ENCODE measurements around the gene ZNF337.
"Not testable (repeated sequence)": the region's sequence is repeated elsewhere in the genome, so short reads cannot be mapped to it uniquely, and the experiment has no call there.

ZNF337 gene

DNA sequence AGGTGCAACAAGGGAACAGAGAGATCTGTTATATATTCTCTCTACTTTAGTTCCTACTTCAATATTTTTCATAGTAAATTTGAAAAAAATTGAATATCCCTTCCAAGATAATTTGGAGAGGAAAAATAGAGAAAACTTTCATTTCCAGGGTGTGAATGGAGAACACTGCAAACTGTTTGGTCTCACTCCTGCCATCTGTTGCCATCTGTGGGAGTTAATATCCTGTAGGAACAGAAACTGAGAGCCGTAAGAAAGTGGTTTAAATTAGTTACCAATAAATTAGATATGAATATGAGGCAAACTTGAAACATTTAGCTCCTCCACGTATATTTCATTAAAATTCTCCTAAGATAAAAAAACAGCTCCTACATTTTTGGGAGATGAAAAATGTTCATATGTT lies 4.2 kb downstream of the ZNF337 start:
- no peak for FAIRE-seq

DNA sequence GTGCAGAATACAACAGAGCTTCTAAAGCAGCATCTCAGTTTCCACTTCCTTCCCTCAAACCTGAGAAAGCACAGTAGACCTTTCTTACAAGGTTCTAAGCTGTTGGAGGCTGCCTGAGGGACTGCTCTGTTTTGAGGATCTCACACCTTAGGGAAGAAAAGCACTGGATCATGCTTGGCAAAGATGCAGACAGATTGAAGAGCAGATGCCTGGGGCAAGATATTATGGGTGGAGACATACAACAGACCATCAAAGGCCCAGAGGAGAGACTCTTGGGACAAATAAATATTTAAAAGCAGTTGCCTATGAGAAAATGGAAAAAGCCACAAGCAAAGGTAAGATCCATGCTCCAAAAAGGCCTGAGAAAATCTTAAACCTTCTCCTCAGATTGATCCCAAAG lies 6.2 kb downstream of the ZNF337 start:
- FAIRE-seq: no peak

DNA sequence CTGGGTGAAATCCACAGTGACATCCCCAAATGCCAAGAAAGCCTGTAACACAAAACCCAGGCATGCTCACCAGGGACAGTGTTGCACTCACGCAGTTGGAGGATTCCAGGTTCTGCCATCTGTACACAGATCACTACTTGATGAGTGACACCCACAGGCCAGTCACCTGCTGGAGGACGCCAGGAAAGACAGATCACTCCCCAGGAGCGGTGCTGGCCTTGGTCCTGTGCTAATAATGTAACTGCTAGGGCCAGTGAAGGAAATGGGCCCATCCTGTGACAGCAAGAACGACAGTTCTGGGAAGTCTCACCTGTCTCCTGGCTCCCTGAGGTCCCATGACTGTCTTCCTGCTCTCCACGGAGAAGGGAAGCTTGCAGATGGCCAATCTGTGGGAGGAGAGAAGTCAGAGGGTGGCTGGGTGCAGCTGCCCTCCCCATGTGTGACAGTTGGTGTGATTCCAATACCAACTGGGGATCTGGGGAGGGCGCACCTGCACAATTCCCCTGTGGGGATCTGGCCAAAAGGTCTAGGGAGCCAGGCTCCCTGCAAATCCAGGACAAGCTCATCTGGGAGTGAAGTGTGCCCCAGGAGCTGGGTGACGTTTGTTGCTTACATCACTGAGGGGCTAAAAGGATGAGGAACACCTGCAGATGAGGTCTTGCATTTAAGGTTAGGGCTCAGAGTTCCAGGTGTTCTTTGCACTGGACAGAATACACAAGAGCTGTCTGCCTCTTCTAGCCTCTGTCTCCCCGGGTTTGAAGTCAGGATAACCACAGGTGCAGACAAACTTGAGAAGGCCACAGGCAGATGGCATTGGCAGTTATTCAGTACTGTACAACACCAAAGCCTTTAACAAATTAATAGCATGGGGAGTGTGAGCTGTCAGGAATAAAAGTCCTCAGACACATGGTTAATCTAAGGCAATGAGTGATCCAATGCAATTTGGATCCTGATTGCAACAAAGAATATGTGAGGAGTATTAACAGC lies 10.3 kb downstream of the ZNF337 start:
- no peak for FAIRE-seq

DNA sequence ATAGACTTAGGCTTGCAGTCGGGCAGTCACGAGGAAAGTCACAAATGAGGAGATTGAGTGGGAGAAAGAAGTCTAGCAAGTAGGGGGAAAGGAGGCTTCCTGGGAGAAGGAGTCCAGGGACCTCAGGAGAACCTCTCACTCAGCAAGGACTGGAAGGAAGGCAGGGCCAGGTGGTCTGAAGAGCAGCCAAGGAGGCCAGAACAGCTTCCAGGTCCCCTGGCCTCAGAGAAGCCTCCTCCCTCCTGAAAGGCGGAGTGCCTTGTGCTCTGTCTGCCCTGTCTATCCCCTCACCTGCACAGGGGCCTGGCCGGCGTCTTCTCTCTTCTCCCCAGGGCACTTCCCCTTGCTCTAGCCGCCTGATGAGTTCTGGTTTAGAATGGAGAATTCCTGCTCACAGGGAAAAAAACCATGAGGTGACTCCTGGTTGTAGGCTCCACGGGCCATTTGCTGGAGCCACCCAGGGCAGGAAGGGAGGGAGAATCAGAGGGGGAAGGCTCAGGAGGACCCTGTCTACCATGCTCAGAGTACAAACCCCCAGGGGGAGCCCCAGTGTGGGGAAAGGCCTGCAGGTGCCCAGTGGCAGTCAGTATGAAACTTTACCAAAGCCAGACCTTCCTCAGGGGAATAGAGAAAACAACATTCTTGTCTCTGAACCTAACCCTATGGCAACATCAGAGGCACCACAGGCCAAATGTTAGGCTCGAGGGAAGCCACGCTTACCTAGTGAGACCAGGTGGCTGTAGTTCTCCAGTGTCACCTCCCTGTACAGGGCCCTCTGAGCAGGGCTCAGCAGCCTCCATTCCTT lies 11.2 kb downstream of the ZNF337 start:
- FAIRE-seq: no peak

DNA sequence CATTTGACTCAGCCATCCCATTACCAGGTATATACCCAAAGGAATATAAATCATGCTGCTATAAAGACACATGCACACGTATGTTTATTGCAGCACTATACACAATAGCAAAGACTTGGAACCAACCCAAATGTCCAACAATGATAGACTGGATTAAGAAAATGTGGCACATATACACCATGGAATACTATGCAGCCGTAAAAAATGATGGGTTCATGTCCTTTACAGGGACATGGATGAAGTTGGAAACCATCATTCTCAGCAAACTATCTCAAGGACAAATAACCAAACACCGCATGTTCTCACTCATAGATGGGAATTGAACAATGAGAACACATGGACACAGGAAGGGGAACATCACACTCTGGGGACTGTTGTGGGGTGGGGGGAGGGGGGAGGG lies 12.8 kb downstream of the ZNF337 start:
- not testable (repeated sequence) for FAIRE-seq

DNA sequence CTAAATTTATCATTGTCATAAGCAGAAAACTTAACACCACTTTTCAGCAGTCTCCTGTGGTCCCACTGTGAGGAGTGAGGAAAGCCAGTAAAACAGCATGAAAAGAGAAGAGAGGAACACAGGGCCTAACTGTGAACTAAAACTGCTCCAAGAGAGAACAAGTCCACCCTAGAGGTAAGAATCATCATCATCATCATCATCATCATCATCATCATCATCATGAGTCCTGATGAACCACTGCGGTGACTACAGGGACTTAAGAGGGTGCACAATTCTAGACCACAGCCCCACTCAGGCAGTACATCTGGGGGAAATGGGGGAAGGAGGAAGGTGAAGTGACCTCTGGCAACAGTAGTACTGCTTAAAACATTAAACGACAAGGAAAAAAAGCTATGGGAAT lies 13.6 kb downstream of the ZNF337 start:
- no peak for FAIRE-seq

DNA sequence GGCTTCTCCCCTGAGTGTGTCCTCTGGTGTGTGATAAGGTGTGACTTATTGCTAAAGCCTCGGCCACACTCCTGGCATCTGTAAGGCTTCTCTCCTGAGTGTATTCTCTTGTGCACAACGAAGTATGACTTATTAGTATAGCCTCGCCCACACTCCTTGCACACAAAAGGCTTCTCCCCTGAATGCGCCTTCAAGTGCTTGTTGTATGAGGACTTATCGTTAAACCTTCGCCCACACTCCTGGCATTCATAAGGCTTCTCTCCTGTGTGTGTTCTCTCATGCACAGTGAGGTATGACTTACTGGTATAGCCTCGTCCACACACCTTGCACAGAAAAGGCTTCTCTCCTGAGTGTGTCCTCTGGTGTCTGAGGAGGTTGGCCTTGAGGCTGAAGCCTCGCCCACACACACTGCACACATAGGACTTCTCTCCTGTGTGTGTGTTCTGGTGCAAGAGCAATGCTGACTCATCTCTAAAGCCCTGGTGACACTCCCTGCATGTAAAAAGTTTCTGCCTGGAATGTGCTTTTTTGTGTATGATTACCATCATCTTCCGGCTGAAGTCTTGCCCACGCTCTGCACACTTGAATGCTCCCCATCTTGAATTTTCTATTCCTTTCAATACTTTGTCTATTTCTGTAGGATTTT lies 20.4 kb downstream of the ZNF337 start:
- FAIRE-seq: no peak

DNA sequence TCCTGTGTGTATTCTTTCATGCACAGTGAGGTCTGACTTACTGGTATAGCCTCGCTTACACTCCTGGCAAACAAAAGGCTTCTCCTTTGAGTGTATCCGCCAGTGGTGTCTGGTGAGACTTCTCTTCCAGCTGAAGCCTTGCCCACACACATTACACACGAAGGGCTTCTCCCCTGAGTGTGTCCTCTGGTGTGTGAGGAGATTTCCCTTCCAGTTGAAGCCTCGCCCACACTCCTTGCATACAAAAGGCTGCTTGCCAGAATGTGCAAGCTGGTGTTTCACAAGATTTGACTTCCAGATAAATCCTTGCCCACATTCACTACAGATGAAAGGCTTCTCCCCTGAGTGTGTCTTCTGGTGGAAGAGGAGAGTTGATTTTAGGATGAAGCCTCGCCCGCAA lies 21.5 kb downstream of the ZNF337 start:
- no peak for FAIRE-seq

DNA sequence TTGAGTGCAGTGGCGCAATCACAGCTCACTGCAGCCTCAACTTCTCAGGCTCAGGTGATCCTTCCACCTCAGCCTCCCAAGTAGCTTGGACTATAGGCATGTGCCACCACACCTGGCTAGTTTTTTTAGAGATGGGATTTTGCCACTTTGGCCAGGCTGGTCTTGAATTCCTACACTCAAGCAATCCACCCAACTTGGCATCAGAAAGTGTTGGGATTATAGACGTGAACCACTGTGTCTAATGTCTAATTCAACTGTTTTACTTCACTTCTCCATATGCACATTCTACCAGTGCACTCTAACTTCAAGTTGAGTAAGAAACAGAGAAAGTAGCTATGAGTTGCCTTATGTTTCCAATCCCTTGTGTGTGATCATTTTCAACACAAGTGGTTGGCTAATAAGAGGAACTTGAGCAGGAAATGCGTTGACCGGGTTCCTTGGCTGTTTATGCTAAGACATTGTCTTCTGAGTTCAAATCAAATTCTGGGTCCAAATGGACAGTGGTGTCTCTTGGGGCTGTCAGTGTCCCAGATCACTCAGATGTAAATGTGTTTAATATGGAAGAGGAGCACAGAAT lies 23.9 kb downstream of the ZNF337 start:
- no peak for FAIRE-seq

DNA sequence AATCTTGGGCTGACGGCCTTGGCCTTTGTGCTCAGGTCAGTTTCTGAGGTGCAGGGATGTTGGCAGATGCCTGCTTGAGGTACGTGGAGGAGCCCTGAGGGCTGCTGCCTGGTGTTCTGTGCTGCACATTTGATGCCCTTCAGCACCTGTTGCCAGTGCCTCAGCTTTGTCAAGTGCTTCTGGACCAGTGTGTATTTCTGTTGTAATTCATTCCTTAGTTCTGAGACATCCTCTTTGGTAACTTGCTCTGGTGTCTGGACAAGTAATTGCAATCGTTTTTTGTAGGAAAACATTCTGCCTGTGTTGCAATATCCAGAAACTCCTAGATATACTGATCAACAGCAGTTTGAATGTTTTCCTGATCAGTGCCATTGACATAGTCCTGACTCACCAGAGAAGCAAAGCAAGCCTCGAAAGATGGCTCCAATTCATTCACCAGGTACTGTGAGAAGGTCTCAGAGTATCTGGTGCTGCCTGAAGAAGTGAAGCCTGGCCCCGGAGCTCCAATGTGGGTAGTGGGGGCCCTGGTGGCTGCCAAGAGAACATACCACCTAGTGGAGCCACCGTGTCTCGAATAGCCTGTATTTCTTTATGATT lies 26.7 kb downstream of the ZNF337 start:
- FAIRE-seq: no peak

DNA sequence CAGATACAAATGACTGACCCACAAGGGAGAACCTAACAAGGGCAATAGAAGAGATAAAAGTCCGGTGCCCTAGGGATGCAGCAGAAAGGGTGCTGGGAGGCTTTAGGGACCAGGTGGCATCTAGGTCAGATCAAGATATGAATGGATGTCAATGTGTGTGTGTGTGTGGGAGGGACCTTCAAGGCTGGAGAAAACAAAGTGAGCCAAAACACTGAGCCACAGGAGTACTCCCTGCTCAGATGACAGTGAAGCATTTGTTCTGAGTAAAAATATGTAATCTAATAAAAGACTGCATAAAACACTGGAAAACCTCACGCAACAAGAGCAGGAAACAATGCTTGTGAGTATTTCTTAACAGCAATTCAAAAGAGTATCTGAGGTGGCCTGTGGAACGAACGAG lies 28.2 kb downstream of the ZNF337 start:
- no peak for FAIRE-seq

DNA sequence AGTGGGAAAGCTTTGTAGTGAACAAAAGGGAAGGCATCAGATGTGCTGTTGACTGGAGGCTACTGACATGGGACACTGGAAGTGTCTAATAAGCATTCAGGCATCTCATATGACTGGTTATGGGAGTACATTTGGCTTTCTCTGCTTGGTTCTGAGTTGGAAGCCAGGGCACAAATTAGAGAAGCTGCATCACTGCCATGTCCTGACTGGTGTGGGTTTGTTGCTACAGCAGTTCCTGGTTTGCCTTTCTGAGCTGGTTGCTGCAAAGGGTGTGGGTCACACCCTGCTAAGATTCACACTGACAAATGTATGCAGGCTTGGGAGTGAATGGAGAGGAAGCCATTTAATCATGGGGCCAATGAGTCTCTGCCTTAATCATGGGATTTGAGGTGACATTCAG lies 36.7 kb downstream of the ZNF337 start:
- FAIRE-seq: no peak

DNA sequence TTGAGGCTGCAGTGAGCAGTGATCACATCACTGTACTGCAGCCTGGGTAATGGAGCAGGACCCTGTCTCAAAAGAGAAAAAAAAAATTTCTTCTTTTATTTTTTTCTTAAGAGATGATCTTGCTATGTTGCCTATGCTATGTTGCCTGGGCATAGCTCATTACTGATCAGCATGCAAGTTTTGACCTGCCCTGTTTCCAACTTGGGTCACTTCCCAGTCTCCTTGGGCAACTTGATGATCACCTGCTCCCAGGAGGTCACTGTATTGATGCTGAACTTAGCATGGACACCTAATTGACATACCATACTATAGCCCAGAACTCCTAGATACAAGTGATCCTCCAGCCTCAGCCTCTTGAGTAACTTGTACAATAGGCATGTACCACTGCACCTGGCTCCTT lies 42.2 kb downstream of the ZNF337 start:
- no peak for FAIRE-seq

DNA sequence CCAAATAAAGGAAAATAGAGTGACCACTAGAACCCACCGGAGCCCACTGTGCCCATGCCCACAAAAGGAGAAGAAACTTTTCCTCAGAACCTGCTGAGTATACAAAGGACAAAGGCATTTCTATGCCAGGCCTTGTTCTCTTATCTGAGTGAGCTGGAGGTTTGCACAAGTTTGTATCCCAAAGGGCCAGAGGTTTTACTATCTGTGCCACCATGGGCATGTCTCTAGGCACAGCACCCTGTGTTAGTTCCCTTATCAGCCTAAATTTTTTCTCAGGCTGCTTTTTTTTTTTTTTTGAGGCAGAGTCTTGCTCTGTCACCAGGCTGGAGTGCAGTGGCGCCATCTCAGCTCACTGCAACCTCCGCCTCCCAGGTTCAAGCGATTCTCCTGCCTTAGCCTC lies 43.8 kb downstream of the ZNF337 start:
- FAIRE-seq: not testable (repeated sequence)

DNA sequence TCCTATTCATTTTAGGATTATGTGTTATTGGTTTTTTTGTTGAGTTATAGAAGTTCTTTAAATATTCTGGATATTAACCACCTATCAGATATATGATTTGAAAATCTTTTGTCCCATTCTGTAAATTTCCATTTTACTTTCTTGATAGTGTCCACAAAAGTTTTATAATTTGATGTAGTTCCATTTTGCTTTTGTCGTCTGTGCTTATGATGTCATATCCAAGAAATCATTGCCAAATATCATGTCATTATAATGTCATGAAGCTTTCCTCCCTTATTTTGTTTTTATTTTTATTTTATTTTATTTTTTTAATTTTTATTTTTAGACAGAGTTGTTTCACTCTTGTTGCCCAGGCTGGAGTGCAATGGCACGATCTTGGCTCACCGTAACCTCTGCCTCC lies 51.8 kb downstream of the ZNF337 start:
- no peak for FAIRE-seq

DNA sequence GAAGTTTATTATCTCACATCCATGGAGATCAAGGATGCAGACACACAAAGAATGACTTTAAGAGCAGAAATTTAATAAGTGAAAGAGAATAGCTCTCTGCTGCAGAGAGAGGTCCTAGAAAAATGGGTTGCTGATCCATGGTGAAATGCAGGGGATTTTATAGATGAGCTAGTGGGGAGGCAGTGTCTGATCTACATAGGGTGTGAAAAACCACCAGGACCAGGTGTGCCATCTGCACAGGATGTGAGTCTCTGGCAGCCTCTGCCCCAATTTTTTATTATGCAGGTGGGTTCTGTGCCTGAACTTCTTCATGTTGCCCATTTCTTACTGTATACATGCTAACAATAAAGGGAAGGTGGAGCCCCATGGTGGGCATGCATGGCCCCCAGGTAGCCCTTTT lies 52.9 kb downstream of the ZNF337 start:
- FAIRE-seq: no peak

DNA sequence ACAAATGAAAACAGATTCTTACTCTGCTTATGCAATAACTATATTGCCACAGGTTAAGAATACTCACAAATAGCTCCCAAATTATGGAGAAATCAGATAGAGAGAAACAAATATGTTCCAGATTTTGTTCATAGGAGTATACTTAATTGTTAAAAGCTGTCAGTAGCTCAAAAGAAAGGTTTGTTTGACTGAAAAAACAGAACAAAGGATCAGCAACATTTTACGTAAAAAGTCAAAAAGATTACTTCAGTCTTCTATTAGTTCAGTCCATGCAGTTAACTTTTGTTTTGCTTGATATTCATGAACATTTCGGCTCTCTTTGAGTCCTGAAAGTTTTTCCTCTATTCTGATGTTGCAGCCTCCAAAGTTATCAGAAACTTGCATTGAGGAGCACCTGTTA lies 59.4 kb downstream of the ZNF337 start:
- FAIRE-seq: no peak

DNA sequence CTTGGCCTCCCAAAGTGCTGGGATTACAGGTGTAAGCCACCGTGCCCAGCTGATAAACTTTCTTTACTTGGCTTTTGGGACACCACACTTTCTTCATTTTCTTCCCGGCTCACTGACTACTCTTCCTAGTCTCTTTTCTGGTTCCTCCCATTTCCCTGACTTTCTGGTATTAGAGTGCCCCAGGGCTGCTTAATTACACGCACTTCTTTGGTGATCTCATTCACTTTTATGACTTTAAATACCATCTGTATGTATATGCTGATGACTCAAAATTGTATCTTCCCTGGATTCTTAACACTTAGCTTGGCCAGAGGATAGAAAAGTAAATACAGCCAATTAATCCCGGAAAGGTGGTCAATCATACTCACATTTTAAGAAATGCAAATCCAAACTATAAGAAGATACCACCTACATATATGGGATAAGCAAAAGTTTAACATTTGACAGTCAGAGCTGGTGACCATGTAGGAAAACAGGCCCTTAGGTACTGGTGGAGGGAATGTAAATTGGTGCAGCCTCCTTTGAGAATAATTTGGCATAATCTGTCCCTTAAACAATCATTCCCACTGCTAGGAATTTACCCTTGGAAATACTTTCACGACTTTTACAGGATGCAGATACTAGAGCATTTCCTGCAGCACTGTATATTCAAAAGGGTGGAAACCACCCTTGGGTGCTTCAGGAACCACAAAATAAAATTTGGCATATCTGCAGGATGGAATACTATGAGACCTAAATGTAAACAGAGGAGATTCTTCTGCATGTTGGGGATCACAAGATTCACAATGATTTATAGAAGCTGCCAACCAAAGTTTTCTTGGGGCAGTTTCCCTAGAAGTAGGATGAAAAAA lies 63.5 kb downstream of the ZNF337 start:
- FAIRE-seq: no peak

DNA sequence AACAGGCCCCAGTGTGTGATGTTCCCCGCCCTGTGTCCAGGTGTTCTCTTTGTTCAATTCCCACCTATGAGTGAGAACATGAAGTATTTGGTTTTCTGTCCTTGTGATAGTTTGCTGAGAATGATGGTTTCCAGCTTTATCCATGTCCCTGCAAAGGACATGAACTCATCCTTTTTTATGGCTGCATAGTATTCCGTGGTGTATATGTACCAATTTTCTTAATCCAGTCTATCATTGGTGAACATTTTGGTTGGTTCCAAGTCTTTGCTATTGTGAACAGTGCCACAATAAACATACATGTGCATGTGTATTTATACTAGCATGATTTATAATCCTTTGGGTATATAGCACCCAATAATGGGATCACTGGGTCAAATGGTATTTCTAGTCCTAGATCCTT lies 66.0 kb downstream of the ZNF337 start:
- not testable (repeated sequence) for FAIRE-seq

DNA sequence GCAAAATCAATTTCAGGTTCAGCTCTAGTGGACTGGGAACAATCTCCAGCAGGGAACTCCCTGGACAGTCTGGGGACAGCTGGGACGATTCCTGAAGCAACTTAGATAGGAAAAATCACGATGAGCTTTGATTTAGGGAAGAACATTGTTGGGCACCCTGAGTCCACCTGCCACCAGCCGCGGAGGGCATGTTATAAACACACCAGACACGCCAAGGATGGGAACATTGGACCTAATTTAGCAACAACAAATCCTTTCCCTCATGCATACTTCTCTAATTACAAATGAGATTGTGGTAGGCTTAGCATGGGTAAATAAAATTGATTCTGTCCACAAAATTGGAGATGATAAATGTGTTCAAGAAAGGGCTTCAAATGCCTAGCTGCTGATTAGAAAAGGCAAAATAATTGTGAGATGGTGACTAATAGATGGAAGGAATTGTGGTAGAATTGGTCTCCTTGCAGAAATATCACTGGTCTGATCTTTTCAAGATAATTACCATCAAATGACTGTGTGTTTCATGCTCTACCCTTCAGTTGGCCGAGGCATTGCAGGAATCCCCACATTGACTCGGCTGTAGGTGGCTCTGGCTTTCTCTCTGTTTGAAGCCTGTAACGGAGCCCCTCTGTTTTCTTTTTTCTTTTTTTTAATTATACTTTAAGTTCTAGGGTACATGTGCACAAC lies 66.7 kb downstream of the ZNF337 start:
- FAIRE-seq: no peak

DNA sequence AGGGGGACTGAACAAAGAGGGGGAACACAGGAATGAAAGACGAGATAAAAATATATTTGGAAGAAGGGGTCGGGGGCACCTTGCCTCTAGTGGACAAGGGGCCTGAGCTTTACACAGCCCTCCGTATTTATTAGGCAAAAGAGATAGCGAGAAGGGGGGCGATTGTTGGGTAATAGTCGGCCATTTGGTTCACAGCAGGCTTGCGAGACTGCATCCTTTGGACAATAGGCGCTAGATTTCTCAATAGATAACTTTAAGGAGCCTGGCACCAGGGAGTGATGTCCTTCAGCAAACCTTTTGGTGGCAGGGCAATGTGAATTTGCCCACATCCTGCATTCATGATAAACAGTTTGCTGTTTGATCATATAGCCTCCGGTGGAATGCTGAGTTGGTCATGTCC lies 69.9 kb downstream of the ZNF337 start:
- FAIRE-seq: no peak
